ENCODE data around the gene OR8K3. TPM values are rescaled to one million over a fixed set of nuclear protein-coding genes. Genes with fewer than 3 reads are reported as not detected.

Gene OR8K3
- total and polyA plus RNA-seq, 2 experiments from 2014 or later = not detected

DNA sequence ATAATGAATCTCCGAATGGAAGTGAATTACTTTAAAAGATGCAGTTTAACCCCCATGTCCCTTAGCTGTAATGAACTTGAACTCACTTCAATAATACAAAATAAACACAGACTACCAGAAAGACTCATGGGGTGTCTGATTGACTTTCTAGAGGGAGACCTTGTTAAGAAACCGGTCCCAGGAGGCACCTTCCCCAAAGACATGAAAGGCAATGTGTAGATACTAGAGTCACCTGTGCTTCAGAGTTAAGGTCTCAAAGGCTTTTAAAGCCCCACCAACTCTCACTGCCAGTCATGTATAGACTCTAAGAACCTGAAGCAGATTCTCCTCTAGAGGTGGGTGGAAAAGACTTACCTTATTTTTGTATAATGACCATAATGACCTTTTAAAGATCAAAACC is 39.0 kb downstream of the OR8K3 start, which contains the start of gene OR8J1:
Gene OR8J1, plus strand, starts transcription at position 301 of the 400 bp plus-strand sequence. CDS start 5,956 bp downstream, outside the sequence.
- Histone ChIP-seq H3K4me3 (no peak within 1 kb of the TSS), H3K27ac (no peak within 1 kb of the TSS), H3K27me3 (no peaks in the 10 kb centered on the region), H3K36me3 (no peaks in the 10 kb centered on the region), H3K4me1 (ENCODE audit: low read depth) (no peaks in the 10 kb centered on the region), H3K9me3 (ENCODE audit: low read depth) (no peaks in the 10 kb centered on the region)
- DNase-seq (ENCODE audit: low read depth in 1 of 2, low spot score in 1 of 2) = no peak
- TF ChIP-seq, protein P1, sequence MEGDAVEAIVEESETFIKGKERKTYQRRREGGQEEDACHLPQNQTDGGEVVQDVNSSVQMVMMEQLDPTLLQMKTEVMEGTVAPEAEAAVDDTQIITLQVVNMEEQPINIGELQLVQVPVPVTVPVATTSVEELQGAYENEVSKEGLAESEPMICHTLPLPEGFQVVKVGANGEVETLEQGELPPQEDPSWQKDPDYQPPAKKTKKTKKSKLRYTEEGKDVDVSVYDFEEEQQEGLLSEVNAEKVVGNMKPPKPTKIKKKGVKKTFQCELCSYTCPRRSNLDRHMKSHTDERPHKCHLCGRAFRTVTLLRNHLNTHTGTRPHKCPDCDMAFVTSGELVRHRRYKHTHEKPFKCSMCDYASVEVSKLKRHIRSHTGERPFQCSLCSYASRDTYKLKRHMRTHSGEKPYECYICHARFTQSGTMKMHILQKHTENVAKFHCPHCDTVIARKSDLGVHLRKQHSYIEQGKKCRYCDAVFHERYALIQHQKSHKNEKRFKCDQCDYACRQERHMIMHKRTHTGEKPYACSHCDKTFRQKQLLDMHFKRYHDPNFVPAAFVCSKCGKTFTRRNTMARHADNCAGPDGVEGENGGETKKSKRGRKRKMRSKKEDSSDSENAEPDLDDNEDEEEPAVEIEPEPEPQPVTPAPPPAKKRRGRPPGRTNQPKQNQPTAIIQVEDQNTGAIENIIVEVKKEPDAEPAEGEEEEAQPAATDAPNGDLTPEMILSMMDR (IDR thresholded peaks at IDR 0.05; ENCODE audit: low read depth, low read length) = no peak

Other genes starting within 250 kb of the OR8K3 start
- not detected in 2 replicates for gene OR8I2, start 221.8 kb upstream of the OR8K3 start, total RNA-seq
- not detected in 2 replicates for gene OR8I2, start 221.8 kb upstream of the OR8K3 start, polyA plus RNA-seq
- gene OR8H2, start 211.5 kb upstream of the OR8K3 start, total RNA-seq = not detected in 2 replicates
- not detected in 2 replicates for gene OR8H2, start 211.5 kb upstream of the OR8K3 start, polyA plus RNA-seq
- gene OR8H3, start 192.8 kb upstream of the OR8K3 start, total RNA-seq = not detected in 2 replicates
- not detected in 2 replicates for gene OR8H3, start 192.8 kb upstream of the OR8K3 start, polyA plus RNA-seq
- not detected in 2 replicates for gene OR8J3, start 174.9 kb upstream of the OR8K3 start, total RNA-seq
- not detected in 2 replicates for gene OR8J3, start 174.9 kb upstream of the OR8K3 start, polyA plus RNA-seq
- not detected in 2 replicates for gene OR8K5, start 154.8 kb upstream of the OR8K3 start, total RNA-seq
- not detected in 2 replicates for gene OR8K5, start 154.8 kb upstream of the OR8K3 start, polyA plus RNA-seq
- not detected in 2 replicates for gene OR5J2, start 138.5 kb upstream of the OR8K3 start, total RNA-seq
- gene OR5J2, start 138.5 kb upstream of the OR8K3 start, polyA plus RNA-seq = not detected in 2 replicates
- gene OR5T2, start 80.9 kb upstream of the OR8K3 start, total RNA-seq = not detected in 2 replicates
- gene OR5T2, start 80.9 kb upstream of the OR8K3 start, polyA plus RNA-seq = not detected in 2 replicates
- gene OR5T3, start 62.9 kb upstream of the OR8K3 start, total RNA-seq = not detected in 2 replicates
- gene OR5T3, start 62.9 kb upstream of the OR8K3 start, polyA plus RNA-seq = not detected in 2 replicates
- not detected in 2 replicates for gene OR5T1, start 41.0 kb upstream of the OR8K3 start, total RNA-seq
- gene OR5T1, start 41.0 kb upstream of the OR8K3 start, polyA plus RNA-seq = not detected in 2 replicates
- not detected in 2 replicates for gene OR8H1, start 22.9 kb upstream of the OR8K3 start, total RNA-seq
- not detected in 2 replicates for gene OR8H1, start 22.9 kb upstream of the OR8K3 start, polyA plus RNA-seq
- gene OR8K1, start 30.9 kb downstream of the OR8K3 start, total RNA-seq = not detected in 2 replicates
- not detected in 2 replicates for gene OR8K1, start 30.9 kb downstream of the OR8K3 start, polyA plus RNA-seq
- gene OR8J1, start 39.1 kb downstream of the OR8K3 start, total RNA-seq = not detected in 2 replicates
- not detected in 2 replicates for gene OR8J1, start 39.1 kb downstream of the OR8K3 start, polyA plus RNA-seq
- not detected in 2 replicates for gene OR8U1, start 60.5 kb downstream of the OR8K3 start, total RNA-seq
- not detected in 2 replicates for gene OR8U1, start 60.5 kb downstream of the OR8K3 start, polyA plus RNA-seq
- not detected in 2 replicates for gene OR5AL1, start 97.6 kb downstream of the OR8K3 start, total RNA-seq
- not detected in 2 replicates for gene OR5AL1, start 97.6 kb downstream of the OR8K3 start, polyA plus RNA-seq
- not detected in 2 replicates for gene OR5M3, start 158.2 kb downstream of the OR8K3 start, total RNA-seq
- gene OR5M3, start 158.2 kb downstream of the OR8K3 start, polyA plus RNA-seq = not detected in 2 replicates
- not detected in 2 replicates for gene OR5M8, start 176.2 kb downstream of the OR8K3 start, total RNA-seq
- not detected in 2 replicates for gene OR5M8, start 176.2 kb downstream of the OR8K3 start, polyA plus RNA-seq
- gene OR5M11, start 228.1 kb downstream of the OR8K3 start, total RNA-seq = not detected in 2 replicates
- gene OR5M11, start 228.1 kb downstream of the OR8K3 start, polyA plus RNA-seq = not detected in 2 replicates